ENCODE measurements around the gene SIPA1L3.

The SIPA1L3 gene

DNA sequence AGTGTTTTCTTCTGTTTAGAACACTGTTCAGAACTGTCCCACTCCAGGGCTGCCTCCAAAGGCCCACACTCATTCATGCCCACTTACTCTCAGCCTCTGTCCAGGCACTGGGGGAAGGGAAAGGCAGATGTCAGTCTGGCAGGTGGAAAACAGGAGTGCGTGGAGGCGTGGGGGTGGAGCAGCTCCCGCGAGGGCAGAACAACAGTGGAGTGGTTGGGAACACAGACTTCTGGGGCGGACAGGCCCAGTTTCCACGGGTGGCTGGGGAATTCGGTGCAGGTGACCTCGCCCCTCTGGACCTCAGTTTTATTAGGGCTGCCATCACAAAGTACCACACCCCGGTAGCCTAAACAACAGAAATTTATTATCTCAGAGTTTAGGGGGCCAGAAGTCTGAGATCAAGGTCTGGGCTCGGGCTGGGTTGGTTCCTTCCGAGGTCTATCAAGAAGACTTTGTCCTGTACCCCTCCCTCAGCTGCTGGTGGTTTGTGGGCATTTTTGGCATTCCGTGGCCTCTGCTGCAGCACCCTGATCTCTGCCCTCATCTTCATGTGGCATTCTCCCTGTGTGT, 59.7 kb downstream of the SIPA1L3 start:
- TF ChIP-seq, protein P1, sequence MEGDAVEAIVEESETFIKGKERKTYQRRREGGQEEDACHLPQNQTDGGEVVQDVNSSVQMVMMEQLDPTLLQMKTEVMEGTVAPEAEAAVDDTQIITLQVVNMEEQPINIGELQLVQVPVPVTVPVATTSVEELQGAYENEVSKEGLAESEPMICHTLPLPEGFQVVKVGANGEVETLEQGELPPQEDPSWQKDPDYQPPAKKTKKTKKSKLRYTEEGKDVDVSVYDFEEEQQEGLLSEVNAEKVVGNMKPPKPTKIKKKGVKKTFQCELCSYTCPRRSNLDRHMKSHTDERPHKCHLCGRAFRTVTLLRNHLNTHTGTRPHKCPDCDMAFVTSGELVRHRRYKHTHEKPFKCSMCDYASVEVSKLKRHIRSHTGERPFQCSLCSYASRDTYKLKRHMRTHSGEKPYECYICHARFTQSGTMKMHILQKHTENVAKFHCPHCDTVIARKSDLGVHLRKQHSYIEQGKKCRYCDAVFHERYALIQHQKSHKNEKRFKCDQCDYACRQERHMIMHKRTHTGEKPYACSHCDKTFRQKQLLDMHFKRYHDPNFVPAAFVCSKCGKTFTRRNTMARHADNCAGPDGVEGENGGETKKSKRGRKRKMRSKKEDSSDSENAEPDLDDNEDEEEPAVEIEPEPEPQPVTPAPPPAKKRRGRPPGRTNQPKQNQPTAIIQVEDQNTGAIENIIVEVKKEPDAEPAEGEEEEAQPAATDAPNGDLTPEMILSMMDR (IDR thresholded peaks at IDR 0.05; ENCODE audit: borderline replicate concordance, control extremely low read depth, extremely low read depth, insufficient read depth, missing control alignments): no peak
- no peak for DNase-seq (ENCODE audit: low spot score)
- in situ Hi-C loops (cut with MboI; ENCODE audit: low sequenced_read_pairs, unreplicated experiment): no loop called here

DNA sequence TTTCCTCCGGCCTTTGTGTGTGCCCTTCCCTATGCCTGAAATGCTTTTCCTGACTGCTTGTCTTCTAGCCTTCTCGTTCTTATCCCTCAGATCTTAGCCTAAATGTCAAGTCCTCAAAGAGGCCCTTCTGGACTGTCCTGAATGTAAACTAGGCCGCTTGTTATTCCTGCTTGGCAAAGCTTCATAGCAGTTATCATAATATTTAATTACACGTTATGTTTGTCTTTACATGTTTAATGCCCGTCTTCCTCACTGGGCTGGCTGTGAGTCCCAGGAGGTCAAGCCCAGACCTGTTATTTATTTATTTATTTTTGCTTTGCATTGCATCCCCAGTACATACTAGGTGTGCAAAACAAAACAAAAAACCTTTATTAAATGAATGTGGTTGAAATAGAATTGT, 62.7 kb downstream of the SIPA1L3 start:
- no peak for DNase-seq (ENCODE audit: low spot score)
- TF ChIP-seq, protein P1 (IDR thresholded peaks at IDR 0.05; ENCODE audit: borderline replicate concordance, control extremely low read depth, extremely low read depth, insufficient read depth, missing control alignments): no peak
- in situ Hi-C loops (cut with MboI; ENCODE audit: low sequenced_read_pairs, unreplicated experiment): no loop called here

DNA sequence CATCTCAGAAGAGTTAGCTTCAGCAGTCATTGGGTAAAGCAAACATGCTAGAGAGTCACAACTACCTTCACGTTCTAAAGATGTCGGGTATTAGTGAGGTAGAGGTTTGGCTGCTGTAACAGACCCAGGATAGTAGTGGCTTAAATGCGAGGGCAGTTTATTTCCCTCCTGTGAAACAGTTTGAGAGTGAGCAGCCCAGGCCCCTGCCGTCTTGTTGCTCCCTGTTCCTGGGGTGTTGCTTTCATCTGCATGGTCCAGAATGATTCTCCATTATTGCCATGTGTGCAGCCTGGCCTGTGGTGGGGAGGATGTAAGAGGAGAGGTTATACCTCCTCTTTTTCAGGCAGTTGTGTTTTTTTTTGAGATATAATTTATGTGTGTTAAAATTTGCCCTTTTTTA, 63.7 kb downstream of the SIPA1L3 start:
- in situ Hi-C loops (cut with MboI; ENCODE audit: low sequenced_read_pairs, unreplicated experiment): no loop called here
- TF ChIP-seq, protein P1 (IDR thresholded peaks at IDR 0.05; ENCODE audit: borderline replicate concordance, control extremely low read depth, extremely low read depth, insufficient read depth, missing control alignments): no peak
- no peak for DNase-seq (ENCODE audit: low spot score)

DNA sequence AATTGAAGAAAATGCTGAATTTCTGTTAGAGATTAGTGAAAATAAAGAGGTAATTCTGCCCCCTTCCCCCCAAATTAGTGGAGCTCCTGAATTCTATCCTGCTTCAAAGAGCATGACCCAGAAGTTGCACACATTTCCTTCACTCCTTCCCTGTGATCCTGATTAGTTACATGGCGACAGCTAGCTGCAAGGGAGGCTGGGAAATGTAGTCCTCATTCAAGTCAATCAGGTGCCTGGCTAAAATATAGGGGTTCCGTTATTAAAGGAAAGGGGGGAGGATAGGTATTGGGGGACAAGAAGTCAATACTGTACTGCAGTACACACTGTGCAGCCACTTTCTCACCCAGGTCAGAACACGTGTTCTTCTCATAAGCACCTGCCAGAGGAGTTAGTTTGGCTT, 65.8 kb downstream of the SIPA1L3 start:
- in situ Hi-C loops (cut with MboI; ENCODE audit: low sequenced_read_pairs, unreplicated experiment): no loop called here
- TF ChIP-seq, protein P1 (IDR thresholded peaks at IDR 0.05; ENCODE audit: borderline replicate concordance, control extremely low read depth, extremely low read depth, insufficient read depth, missing control alignments): no peak
- no peak for DNase-seq (ENCODE audit: low spot score)

DNA sequence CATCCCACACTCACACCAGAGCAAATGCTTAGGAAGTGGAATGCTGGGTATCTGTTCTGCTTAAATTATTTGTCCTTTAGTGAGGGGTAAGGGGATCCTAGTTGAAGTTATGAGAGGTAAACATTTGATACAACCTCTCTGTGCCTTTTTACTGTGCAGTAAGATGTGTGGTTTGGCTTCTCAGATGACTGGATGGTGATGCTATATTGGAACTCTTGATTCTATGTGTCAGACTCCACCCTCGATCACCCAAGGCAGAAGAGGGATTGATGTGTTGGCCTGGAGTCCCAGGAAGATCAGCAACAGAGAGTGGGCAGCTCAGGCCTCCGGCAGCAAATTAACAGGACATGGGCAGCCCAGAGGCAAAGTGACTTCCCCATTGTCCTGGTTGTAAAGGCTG, 66.7 kb downstream of the SIPA1L3 start:
- DNase-seq (ENCODE audit: low spot score): no peak
- TF ChIP-seq, protein P1 (IDR thresholded peaks at IDR 0.05; ENCODE audit: borderline replicate concordance, control extremely low read depth, extremely low read depth, insufficient read depth, missing control alignments): no peak
- in situ Hi-C loops (cut with MboI; ENCODE audit: low sequenced_read_pairs, unreplicated experiment): no loop called here

DNA sequence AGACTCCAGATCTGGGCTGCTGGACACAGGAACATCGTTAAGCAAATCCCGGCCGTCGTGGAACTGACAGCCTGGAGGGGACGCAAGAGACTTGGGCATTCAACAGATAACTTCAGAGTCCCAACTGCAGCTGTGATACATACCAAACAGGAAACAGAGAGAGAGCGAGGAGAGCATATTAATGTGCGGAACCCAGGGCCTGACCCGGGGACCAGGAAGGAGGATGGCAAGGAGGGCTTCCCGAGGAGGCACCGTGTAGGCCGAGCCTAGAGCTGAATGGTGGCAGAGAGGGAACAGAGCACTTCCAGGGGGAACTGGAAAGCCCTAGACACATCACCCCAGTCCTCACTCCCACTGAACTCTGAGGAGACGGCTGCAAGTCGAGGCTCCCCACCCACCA, 68.1 kb downstream of the SIPA1L3 start:
- peak; percentile 52 for DNase-seq (ENCODE audit: low spot score)
- TF ChIP-seq, protein P1 (IDR thresholded peaks at IDR 0.05; ENCODE audit: borderline replicate concordance, control extremely low read depth, extremely low read depth, insufficient read depth, missing control alignments): peak; percentile 31
- in situ Hi-C loops (cut with MboI; ENCODE audit: low sequenced_read_pairs, unreplicated experiment): no loop called here
